Measurements from ENCODE around the gene NOS1AP. TPM values are rescaled to one million over a fixed set of nuclear protein-coding genes. Genes with fewer than 3 reads are reported as not detected.

NOS1AP gene
- total and polyA plus RNA-seq, 5 donors = 0.86 to 4.5 (median 4.1) TPM

DNA sequence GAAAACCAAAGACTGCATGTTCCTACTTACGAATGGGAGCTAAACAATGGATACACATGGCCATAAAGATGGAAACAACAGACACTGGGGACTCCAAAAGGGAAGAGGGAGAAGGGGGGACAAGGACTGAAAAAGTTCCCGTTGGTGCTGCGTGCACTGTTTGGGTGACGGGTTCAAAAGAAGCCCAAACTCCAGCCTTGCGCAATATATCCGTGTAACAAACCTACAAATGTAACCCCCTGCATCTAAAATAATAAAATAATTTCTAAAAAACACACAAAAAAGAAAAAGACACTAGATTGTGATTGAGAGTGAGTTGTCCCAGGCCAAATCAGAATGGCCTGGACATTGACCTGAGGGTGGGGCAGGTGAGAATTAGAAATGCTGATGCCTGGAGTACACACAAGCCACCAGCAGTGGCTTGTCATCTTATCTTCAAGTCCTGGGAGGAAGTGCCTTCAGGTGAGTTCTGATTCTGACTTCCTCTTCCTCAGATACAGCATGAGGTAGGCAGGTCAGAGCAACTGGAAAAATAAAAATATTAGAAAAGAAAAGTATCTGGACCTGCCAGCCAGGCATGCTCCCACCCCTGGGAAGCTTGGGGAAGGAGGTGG lies 252.4 kb downstream of the NOS1AP start:
- DNase-seq (no peak), ATAC-seq (no peak)
- no peaks in the 10 kb centered on the region for H3K4me1 ChIP-seq (ENCODE audit: control insufficient read depth, insufficient read depth, low read length)
- WGBS = 90% methylated on average over 6 of the region's 6 CpGs
- no peak overlapping the region for H3K4me3 ChIP-seq (ENCODE audit: low read length)
- intact Hi-C loops (cut with DNase I) = no loop called here
- no peaks in the 10 kb centered on the region for H3K9me3 ChIP-seq (ENCODE audit: control insufficient read depth, low read length)
- H3K27ac ChIP-seq (ENCODE audit: low read length) = no peak overlapping the region
- H3K27me3 ChIP-seq (ENCODE audit: control insufficient read depth, insufficient read depth) = no peaks in the 10 kb centered on the region

DNA sequence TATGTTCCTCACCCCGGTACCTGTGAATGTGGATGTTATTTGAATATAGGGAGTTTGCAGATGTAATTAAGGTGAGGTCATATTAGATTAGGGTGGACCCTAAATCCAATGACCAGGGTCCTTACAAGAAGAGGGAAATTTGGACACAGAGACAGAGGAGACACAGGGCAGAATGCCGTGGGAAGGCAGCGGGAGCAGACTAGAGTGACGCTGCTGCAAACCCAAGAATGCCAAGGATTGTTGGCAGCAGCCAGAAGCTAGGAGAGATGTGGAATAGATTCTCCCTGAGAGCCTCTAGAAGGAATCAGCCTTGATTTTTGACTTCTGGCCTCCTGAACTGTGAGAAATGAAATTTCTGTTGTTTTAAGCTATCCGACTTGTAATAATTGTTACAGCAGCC lies 253.5 kb downstream of the NOS1AP start:
- Histone ChIP-seq H3K27ac (ENCODE audit: low read length) (no peak overlapping the region), H3K4me1 (ENCODE audit: control insufficient read depth, insufficient read depth, low read length) (no peaks in the 10 kb centered on the region), H3K4me3 (ENCODE audit: low read length) (no peak overlapping the region), H3K9me3 (ENCODE audit: control insufficient read depth, low read length) (no peaks in the 10 kb centered on the region), H3K27me3 (ENCODE audit: control insufficient read depth, insufficient read depth) (no peaks in the 10 kb centered on the region)
- intact Hi-C loops (cut with DNase I) = no loop called here
- DNase-seq (no peak), ATAC-seq (no peak)
- WGBS = 80% methylated on average over 5 of the region's 5 CpGs

DNA sequence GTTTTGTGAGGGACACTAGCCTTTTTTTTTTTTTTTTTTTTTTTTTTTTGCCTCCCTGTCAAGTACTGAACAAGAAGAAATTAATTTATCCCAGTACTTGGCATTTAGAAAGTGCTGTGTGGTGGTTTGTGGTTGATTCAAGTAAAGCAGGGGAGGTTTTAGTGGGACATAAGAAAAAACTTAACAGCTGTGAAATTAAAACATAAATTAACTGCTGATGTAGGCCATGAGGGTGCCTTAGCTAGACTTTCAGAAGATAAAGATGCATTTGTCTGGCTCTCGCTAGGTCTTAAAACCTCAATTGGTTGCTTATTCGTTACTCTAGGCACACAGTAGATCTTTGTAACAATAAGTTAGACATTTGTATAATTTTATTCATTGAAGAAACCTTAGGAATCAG lies 254.9 kb downstream of the NOS1AP start:
- Histone ChIP-seq H3K27me3 (ENCODE audit: control insufficient read depth, insufficient read depth) (no peaks in the 10 kb centered on the region), H3K27ac (ENCODE audit: low read length) (no peak overlapping the region), H3K9me3 (ENCODE audit: control insufficient read depth, low read length) (no peaks in the 10 kb centered on the region), H3K4me1 (ENCODE audit: control insufficient read depth, insufficient read depth, low read length) (no peaks in the 10 kb centered on the region), H3K4me3 (ENCODE audit: low read length) (no peak overlapping the region)
- no peak for DNase-seq
- no peak for ATAC-seq
- intact Hi-C loops (cut with DNase I) = no loop called here
- WGBS = 78% methylated on average over 2 of the region's 2 CpGs

GRCh38 chr1:162326559-162326958 lies 257.1 kb downstream of the NOS1AP start:
- Histone ChIP-seq H3K4me1 (ENCODE audit: control insufficient read depth, insufficient read depth, low read length) (no peaks in the 10 kb centered on the region), H3K4me3 (ENCODE audit: low read length) (no peak overlapping the region), H3K27me3 (ENCODE audit: control insufficient read depth, insufficient read depth) (no peaks in the 10 kb centered on the region), H3K27ac (ENCODE audit: low read length) (no peak overlapping the region), H3K9me3 (ENCODE audit: control insufficient read depth, low read length) (no peaks in the 10 kb centered on the region)
- ATAC-seq (no peak), DNase-seq (no peak)
- intact Hi-C loops (cut with DNase I) = no loop called here

- Histone ChIP-seq H3K9me3 (ENCODE audit: control insufficient read depth, low read length) (no peaks in the 10 kb centered on the region), H3K27me3 (ENCODE audit: control insufficient read depth, insufficient read depth) (no peaks in the 10 kb centered on the region), H3K4me1 (ENCODE audit: control insufficient read depth, insufficient read depth, low read length) (no peaks in the 10 kb centered on the region), H3K4me3 (ENCODE audit: low read length) (no peak overlapping the region), H3K27ac (ENCODE audit: low read length) (no peak overlapping the region)
- DNase-seq (no peak), ATAC-seq (no peak)
- intact Hi-C loops (cut with DNase I) = no loop called here
- 79% methylated on average over 2 of the region's 2 CpGs for WGBS
Observed at GRCh38 chr1:162327144-162327787, 257.8 kb downstream of the NOS1AP start.

DNA sequence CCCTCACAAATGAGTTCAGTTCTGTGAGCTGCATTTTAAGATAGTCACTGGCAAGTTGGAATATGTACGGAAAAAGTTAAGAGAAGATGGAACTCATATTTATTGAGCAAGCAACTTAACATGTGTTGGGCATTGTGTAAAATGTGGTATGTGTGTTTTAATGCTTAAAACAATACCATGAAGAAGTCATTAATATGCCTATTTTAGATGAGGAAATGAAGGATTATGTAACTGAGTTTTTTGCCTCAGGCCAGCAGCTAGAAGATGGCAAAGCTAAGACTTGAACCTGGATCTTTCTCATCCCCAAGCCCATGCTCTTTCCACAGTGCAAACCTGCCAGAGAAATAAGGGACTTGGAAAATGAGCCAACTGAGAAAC lies 258.3 kb downstream of the NOS1AP start:
- WGBS = 92% methylated on average over 1 of the region's 1 CpG

DNA sequence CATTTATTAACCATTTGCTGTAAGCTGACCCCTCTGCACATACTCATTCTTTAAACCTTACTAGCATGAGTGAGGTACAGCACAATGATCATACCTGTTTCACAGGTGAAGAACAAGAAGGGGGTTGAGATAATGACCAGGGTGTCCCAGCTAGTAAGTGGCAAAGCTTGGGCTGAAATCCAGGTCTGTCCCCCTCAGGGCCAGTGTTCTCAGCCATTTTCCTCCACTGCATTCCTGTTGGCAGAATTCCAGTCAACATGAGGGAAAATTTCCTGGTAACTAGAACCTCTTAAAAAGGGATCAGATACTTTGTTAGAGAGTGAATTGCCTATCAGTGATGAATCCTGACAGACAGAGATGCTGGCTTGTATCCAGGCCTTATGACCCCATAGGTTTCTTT lies 259.0 kb downstream of the NOS1AP start:
- intact Hi-C loops (cut with DNase I) = no loop called here
- no peak for DNase-seq
- H3K4me1 ChIP-seq (ENCODE audit: control insufficient read depth, insufficient read depth, low read length) = no peaks in the 10 kb centered on the region
- no peak for ATAC-seq
- H3K27me3 ChIP-seq (ENCODE audit: control insufficient read depth, insufficient read depth) = no peaks in the 10 kb centered on the region
- no peak overlapping the region for H3K27ac ChIP-seq (ENCODE audit: low read length)
- no peaks in the 10 kb centered on the region for H3K9me3 ChIP-seq (ENCODE audit: control insufficient read depth, low read length)
- no peak overlapping the region for H3K4me3 ChIP-seq (ENCODE audit: low read length)

More for the DNA sequence above, 258.3 kb downstream of the NOS1AP start:
- no peak for DNase-seq
- Histone ChIP-seq H3K4me3 (ENCODE audit: low read length) (no peak overlapping the region), H3K9me3 (ENCODE audit: control insufficient read depth, low read length) (no peaks in the 10 kb centered on the region), H3K27ac (ENCODE audit: low read length) (no peak overlapping the region), H3K4me1 (ENCODE audit: control insufficient read depth, insufficient read depth, low read length) (no peaks in the 10 kb centered on the region), H3K27me3 (ENCODE audit: control insufficient read depth, insufficient read depth) (no peaks in the 10 kb centered on the region)
- intact Hi-C loops (cut with DNase I) = no loop called here
- ATAC-seq = no peak

GRCh38 chr1:162329826-162330225 lies 260.3 kb downstream of the NOS1AP start:
- ATAC-seq = no peak
- intact Hi-C loops (cut with DNase I) = no loop called here
- H3K27me3 ChIP-seq (ENCODE audit: control insufficient read depth, insufficient read depth) = no peaks in the 10 kb centered on the region
- H3K9me3 ChIP-seq (ENCODE audit: control insufficient read depth, low read length) = no peaks in the 10 kb centered on the region
- 34% methylated on average over 3 of the region's 3 CpGs for WGBS
- H3K4me3 ChIP-seq (ENCODE audit: low read length) = no peak overlapping the region
- no peak overlapping the region for H3K27ac ChIP-seq (ENCODE audit: low read length)
- no peaks in the 10 kb centered on the region for H3K4me1 ChIP-seq (ENCODE audit: control insufficient read depth, insufficient read depth, low read length)
- DNase-seq = no peak

- DNase-seq (no peak), ATAC-seq (no peak)
- no peak overlapping the region for H3K27ac ChIP-seq (ENCODE audit: low read length)
- H3K27me3 ChIP-seq (ENCODE audit: control insufficient read depth, insufficient read depth) = no peaks in the 10 kb centered on the region
- H3K4me3 ChIP-seq (ENCODE audit: low read length) = no peak overlapping the region
- intact Hi-C loops (cut with DNase I) = no loop called here
- H3K4me1 ChIP-seq (ENCODE audit: control insufficient read depth, insufficient read depth, low read length) = no peaks in the 10 kb centered on the region
- H3K9me3 ChIP-seq (ENCODE audit: control insufficient read depth, low read length) = no peaks in the 10 kb centered on the region
Observed at GRCh38 chr1:162333991-162334390, 264.5 kb downstream of the NOS1AP start.

DNA sequence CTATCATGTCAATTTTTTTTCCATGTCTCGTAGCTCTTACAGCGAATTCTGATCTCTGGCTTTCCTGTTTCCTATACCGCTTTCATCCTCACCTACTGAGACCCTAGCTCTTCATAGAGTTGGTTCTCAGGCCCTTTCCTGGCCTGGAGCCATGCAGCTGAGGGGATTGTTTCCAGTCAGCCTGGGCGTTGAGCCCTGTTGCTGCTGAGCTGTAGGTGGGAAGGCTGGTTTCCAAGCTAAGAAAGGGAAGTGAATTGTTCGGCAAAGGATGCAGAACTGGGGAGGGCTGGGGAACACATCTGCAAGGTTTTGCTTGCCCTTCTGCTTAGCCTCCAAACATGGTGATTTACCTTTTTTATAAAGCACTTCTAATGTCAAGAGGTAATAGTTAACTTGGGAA lies 265.6 kb downstream of the NOS1AP start:
- H3K4me3 ChIP-seq (ENCODE audit: low read length) = no peak overlapping the region
- no peak overlapping the region for H3K27ac ChIP-seq (ENCODE audit: low read length)
- H3K27me3 ChIP-seq (ENCODE audit: control insufficient read depth, insufficient read depth) = no peaks in the 10 kb centered on the region
- ATAC-seq = peak; percentile 26 to 37
- DNase-seq = peak in 2 of 3 donors; percentile 14 to 63
- H3K4me1 ChIP-seq (ENCODE audit: control insufficient read depth, insufficient read depth, low read length) = no peaks in the 10 kb centered on the region
- 55% methylated on average over 5 of the region's 5 CpGs for WGBS
- no peaks in the 10 kb centered on the region for H3K9me3 ChIP-seq (ENCODE audit: control insufficient read depth, low read length)
- intact Hi-C loops (cut with DNase I) = no loop called here

DNA sequence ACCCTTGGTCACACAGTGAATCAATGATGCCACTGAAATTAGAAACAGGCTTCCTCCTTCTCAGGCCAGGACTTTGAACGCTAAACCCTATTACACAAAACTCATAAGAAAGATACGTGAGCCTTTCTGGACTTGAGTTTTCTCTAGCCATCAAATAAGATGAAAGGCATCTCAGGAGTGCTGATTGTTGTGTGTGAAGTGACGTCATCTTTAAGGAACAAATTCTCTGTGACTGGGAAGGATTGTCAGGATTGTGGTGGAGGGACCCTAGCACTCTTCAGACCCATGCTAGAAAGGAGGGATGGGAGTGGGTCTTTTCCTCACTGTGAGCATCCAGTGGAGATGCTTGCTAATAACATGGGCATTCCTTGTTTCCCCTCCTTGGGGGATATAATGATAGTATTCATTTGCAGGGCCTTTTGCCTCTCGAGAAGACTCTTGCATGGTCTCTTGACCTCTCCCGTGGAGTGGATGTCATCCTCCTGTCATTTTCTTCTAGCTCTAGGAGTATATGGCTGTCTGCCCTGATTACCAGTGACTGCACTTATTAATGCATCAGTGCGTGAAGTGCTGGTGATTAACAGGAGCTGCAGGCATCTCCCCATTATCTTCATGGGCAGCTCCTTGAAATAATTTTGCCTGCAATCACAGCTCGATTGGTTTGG lies 267.3 kb downstream of the NOS1AP start:
- intact Hi-C loops (cut with DNase I) = no loop called here
- WGBS = 74% methylated on average over 7 of the region's 7 CpGs

More for the DNA sequence above, 267.3 kb downstream of the NOS1AP start:
- H3K4me1 ChIP-seq (ENCODE audit: control insufficient read depth, insufficient read depth, low read length) = no peaks in the 10 kb centered on the region
- no peak for DNase-seq
- H3K27me3 ChIP-seq (ENCODE audit: control insufficient read depth, insufficient read depth) = no peaks in the 10 kb centered on the region
- H3K27ac ChIP-seq (ENCODE audit: low read length) = no peak overlapping the region
- no peak overlapping the region for H3K4me3 ChIP-seq (ENCODE audit: low read length)
- no peaks in the 10 kb centered on the region for H3K9me3 ChIP-seq (ENCODE audit: control insufficient read depth, low read length)
- ATAC-seq = no peak

All from right cardiac atrium (tissue), 5 donors.